GM18498 (cell line): ENCODE measurements around the gene NCOA6.

Experiments
- ATAC-seq: cut with Tn5 transposase; IDR thresholded peaks from one replicate; pipeline ENCODE4 v1.9.1; 2021; ENCODE audit warnings: mild to moderate bottlenecking, moderate library complexity; ENCODE audit not compliant: unreplicated experiment

The NCOA6 gene

DNA sequence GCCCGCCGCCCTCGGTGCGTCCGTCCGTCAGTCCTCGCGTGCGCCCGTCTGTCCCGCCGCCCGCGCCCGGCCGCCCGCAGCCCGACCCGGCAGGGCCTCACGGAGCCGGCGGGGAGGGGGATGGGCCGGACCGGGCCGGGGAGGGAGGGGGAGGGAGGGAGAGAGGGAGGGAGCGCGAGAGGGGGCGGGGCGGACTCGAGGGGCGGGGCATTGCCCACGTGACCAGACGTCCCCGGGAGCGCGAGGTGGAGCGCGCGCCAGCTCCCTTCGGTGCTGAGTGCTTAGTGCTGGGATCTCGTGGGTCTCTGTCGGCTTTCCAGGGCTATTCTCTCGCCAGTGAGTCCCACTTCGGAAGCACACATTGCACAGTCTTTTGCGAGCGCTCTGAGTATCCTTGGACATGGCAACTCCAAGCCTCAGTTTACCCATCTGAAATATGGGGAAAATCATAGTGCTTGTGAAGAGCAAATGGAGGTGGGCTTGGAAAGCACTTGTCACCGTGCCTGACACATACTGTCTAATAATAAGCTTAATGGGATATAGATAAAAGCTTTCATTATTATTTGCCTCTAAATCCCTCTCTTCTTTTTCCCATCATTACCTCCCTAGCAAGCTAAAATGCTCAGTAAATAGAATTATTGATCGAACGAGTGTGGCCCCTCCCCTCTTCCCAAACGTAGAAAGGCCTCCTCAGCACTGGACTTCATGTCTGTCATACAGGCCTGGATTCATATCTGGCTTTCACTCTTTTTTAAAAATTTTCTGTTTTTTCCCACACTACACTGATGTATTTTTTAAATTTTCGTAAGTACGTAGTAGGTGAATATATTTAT, at the start of gene NCOA6:
Gene NCOA6 (minus strand): TSS at position 122 of the 833 bp plus-strand sequence. CDS start 43,296 bp downstream, outside the sequence.
- ATAC-seq, result peak; percentile 59

DNA sequence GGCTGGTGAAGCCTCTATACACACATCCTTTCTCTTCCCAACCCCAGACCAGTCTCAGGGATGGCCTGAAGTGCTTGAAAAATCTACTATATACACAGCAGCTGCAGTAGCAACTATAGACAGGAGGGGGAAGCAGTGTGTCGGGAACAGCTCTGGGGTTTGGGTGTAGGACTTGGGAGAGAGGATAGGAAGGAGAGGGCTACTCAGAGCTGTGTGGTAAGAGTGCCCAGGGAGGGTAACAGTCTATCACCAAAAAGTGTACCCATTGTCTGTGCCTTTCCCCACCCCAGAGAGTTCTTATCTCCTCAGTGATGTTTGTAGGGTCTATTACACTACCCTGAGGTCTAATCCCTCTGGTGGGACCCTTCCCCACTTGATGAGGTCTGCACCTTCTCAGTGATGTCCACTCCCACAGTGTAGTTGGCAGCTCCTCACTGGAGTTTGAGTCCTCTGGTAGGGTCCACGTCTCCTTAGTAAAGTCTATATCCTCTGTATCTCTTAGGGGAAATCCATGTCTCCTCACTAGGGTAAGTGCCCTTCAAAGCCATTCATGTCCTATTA, 48.7 kb upstream of the NCOA6 start:
- no peak for ATAC-seq

- no peak for ATAC-seq
Measured at GRCh38 chr20:34873583-34874093, 48.2 kb upstream of the NCOA6 start.

DNA sequence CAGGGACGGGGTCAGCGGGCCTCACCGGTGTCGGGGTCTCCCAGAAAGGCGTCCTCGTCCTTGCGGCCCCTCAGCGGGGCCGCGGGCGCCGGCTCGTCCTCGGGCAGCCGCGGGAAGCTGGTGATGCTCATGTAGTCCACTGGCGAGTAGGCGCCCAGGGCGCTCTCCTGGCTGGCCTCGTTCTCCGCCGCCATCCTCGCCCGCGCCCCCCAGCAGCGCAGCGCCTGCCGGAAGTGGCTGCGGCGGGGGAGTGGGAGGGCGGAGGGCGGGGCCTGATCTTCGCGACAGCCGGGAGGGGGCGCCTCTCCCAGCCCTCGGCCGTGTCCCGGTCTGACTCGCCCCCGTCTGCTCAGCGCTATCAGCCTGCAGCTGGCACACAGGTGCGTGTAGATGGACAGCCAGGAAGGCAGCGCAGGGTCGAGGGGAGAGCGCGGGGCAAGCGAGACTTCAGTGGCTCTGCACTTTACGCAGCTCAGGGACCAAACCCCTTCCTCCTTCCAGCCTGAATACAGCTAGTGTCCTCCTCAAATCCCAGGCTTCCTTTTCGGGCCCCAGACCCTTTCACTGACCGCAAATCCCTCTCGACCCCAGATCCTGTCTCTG, 47.3 kb upstream of the NCOA6 start, which contains the start of gene GGT7:
Gene GGT7 (minus strand): TSS at position 235 of the 603 bp plus-strand sequence. CDS start 41 bp downstream, at position 194.
- ATAC-seq, result no peak

DNA sequence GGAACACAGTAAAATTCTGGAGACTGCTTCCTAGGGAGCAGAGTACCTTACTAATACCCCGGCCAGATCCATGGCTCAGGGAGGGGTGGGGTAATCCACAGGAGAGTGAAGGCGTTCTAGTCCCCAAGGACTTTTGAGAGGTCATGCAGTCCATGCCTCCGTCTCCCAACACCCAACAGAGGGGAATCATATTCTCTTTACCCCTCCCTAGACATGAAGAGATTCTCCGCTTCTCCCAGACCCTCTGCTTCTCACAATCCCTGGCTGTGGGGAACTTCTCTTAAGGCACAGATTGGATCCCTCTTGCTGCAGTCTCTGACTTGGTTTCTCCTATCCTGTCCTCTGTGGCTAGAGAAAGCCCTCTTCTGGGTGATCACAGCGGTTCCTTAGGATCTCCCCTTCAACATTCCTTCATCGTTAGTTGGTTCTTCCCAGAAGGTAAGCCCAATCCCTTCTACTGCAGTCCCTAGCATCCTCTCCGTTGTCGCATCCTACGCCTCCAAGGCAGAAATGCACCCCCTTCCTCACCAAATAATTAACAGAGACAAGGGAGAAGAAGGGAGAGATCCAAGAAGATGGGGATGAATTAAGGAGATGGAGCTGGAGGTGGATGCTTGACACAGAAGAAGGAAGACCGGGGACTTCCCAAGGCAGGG, 46.6 kb upstream of the NCOA6 start:
- no peak for ATAC-seq

DNA sequence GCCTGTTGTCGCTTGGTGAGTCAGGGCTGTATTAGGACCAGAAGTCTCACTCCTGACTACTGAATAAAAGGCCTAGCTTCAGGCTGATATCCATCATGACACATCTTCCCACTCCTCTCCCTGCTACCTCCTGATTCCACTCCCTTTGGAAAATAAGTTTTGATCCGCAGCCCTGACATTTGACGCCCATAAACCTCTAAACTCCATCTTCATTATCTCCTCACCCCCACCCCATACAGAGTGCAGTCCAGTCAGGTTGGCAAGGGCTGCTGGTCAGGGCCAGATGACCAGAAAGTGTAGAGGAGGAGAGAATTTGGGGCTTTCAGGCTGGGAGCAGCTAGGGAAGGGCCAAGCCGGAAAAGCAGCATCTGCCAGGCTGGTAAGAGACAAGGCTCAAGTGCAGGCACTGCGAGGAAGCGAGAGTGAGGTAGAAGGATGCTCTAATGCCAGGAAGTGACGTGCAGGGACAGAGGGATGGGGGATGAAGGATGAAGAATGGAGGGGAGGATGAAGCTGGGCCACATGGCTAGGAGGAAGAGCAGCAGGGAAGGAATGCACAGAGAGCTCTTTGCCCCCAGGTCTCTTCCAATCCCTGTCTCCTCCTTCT, 46.0 kb upstream of the NCOA6 start:
- no peak for ATAC-seq

DNA sequence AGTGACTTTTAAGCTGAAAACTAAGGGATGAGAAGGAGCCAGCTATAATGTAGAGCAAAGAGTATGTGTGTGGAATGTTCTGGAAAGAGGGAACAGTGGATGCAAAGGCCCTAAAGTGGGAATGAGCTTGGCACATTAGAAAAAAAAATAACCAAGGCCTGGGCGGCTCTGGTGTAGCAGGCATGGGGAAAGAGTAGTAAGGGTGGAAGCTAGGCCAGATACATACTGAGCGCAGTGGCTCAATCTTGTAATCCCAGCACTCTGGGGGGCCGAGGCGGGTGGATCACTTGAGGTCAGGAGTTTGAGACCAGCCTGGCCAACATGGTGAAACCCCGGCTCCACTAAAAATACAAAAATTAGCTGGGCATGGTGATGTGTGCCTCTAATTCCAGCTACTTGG, 38.8 kb upstream of the NCOA6 start:
- ATAC-seq, result no peak

GRCh38 chr20:34863421-34863965, 38.0 kb upstream of the NCOA6 start:
- no peak for ATAC-seq

DNA sequence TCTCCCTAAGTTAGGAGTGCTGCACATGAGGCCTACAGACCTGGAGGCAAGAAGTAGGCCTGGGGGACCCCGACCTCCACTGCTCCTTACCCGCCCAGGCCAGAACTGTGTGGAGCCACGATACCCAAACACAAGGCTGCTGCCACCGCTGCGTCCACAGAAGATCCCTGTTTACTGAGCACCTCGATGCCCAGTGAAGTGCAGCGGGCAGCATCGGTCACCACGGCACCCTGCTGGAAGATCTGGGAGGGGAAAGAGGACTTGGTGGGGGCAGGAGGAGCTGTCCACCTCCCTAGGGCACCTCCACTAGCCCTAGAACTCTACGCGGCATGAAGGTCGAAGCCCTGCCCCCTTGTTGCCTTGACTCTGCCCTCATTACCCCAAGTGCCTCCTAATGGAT, 37.3 kb upstream of the NCOA6 start:
- no peak for ATAC-seq

- no peak for ATAC-seq
Measured at GRCh38 chr20:34861386-34862084, 36.1 kb upstream of the NCOA6 start.

GRCh38 chr20:34859826-34860545, 34.5 kb upstream of the NCOA6 start:
- no peak for ATAC-seq

DNA sequence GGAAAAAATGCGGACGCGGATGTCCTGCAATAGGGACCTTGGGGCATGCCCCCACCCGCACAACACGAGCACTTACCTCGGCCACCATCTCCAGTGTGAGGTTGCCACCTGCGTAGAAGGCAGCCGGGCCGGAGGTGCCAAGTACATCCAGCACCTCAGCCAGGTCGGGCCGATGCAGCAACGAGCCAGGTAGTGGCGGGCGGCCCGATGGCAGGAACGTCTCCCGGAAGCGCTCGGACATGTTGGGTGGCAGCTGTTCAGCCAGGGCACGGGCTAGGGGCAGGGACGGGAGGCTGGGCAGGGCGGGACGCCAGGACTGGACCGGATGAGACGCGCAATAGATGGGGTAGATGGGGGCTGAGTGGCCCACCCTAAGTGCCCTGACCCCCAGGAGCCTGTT, 33.9 kb upstream of the NCOA6 start:
- ATAC-seq, result no peak

GRCh38 chr20:34852298-34852697, 26.8 kb upstream of the NCOA6 start:
- no peak for ATAC-seq

DNA sequence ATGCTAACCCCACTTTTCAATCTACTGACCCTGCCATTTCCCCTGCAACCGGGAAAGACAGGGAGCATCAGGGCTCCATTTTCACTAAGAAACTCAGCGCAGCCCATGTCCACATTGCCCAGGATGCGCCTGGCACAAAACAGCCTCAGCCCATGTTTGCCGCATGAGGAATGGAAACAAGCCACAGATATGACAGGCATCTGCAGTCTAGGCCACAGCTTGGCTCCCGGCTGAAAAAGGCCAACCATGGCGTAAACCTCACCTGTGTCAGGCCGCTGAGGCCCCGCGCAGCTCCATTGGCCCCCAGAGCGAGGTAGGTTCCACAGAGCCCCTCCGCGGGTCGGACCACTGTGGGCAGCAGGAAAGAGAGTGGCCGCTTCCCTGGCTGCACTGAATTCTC, 25.5 kb upstream of the NCOA6 start:
- ATAC-seq, result no peak

DNA sequence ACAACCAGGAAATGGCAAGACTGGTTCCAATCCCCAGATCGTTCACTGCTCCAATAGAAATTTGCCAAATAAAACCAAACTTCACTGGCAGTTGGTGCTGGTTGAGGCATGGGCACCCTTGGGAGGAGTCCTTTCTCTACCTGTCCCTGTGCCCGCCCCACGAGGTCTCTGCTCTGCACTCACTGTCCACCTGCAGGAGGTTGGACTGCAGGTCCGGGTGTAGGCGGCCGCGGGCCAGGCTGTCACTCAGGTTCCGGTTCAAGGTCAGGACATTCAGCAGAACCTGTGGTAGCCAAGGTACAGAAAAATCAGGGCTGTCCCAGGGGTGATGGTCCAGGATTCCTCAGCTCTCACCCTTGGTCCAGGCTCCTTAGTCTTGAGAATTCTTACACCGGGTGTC, 24.3 kb upstream of the NCOA6 start:
- no peak for ATAC-seq

- ATAC-seq, result no peak
Measured at GRCh38 chr20:34848597-34848996, 23.1 kb upstream of the NCOA6 start.

- no peak for ATAC-seq
Measured at GRCh38 chr20:34843421-34843820, 18.0 kb upstream of the NCOA6 start.

DNA sequence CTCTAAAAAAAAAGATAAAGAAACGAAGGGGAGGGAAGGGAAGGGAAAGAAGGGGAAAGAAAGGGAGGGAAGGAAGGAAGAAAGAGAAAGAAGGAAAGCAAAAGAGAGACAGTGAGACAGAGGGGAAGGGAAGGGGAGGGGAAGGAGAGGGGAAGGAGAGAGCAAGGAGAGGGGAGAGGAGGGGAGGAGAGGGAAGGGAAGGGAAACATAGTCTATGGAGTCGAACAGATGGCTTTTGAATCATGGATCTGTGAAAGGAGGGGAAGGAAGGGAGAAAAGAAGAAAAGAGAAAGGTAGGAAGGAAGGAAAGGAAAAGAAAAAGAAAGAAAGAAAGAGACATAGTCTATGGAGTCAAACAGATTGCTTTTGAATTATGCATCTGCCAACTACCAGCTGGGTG, 16.7 kb upstream of the NCOA6 start:
- no peak for ATAC-seq

DNA sequence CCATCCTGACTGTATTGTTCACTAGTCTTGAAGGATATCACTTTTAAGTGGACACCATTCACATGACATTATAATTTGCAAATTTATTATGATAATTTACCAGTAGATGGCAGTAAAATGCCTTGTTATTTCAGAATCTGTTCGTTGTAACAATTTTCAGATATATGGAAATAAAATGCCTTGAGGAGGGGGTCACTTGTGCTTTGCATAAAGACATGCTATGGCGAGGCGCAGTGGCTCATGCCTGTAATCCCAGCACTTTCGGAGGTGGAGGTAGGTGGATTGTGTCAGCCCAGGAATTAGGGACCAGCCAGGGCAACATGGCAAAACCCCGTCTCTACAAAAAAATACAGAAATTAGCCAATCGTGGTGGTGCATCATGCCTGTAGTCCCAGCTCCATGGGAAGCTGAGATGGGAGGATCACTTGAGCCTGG, 9.0 kb upstream of the NCOA6 start:
- no peak for ATAC-seq
